Common myeloid progenitor, CD34-positive (primary cell): ENCODE measurements around the gene SETD3.

Experiments used
- CTCF ChIA-PET: fragments of 350-600 bp; sonication (Branson Sonifier 250); formaldehyde crosslinking; loops from one replicate; lab custom pipeline; 2021; ENCODE audit warnings: antibody characterized with exemption; lab: Charles Lee
- POLR2A ChIA-PET: fragments of 350-600 bp; sonication (Branson Sonifier 250); formaldehyde crosslinking; loops from one replicate; lab custom pipeline; 2021; ENCODE audit warnings: antibody characterized with exemption; lab: Charles Lee
- DNase-seq, 3 donors: peaks; one replicate each; pipeline versions ENCODE4 v3.0.0 to v3.0.0-alpha.2; 2013
- H3K27ac ChIP-seq, 2 experiments: 1 replicate in 1 of 2; 2 replicates in 1 of 2; pipeline ENCODE4 v1.7.0; 2013; ENCODE audit warnings: inconsistent platforms in 2 of 2, low read length in 2 of 2, mild to moderate bottlenecking in 2 of 2, low read depth in 1 of 2, moderate library complexity in 1 of 2; ENCODE audit not compliant: severe bottlenecking in 2 of 2, insufficient read depth in 1 of 2, poor library complexity in 1 of 2
- H3K27me3 ChIP-seq, 5 experiments: replicated peaks in 2 of 5; 1 replicate in 3 of 5; 2 replicates in 2 of 5; pipeline versions ENCODE4 v1.6.1 to v1.7.0; 2013; ENCODE audit warnings: low read length in 4 of 5, mild to moderate bottlenecking in 2 of 5, moderate library complexity in 2 of 5, inconsistent platforms in 1 of 5; ENCODE audit not compliant: insufficient read depth in 5 of 5, control insufficient read depth in 4 of 5
- H3K36me3 ChIP-seq, 4 experiments: 1 replicate in 2 of 4; 2 replicates in 2 of 4; pipeline versions ENCODE4 v1.6.1 to v1.7.0; 2013; ENCODE audit warnings: low read length in 3 of 4, control low read depth in 1 of 4, mild to moderate bottlenecking in 1 of 4; ENCODE audit not compliant: control insufficient read depth in 4 of 4, insufficient read depth in 4 of 4
- H3K4me1 ChIP-seq, 4 experiments: 1 replicate in 3 of 4; 2 replicates in 1 of 4; pipeline versions ENCODE4 v1.6.1 to v1.7.1; 2013; ENCODE audit warnings: low read length in 3 of 4, mild to moderate bottlenecking in 3 of 4, control low read depth in 1 of 4, inconsistent platforms in 1 of 4, moderate library complexity in 1 of 4; ENCODE audit not compliant: control insufficient read depth in 4 of 4, insufficient read depth in 4 of 4; ENCODE audit errors: control extremely low read depth in 1 of 4
- H3K4me3 ChIP-seq, 7 experiments: 1 replicate in 4 of 7; 2 replicates in 3 of 7; pipeline versions ENCODE4 v1.5.1 to v1.7.0; 2013; ENCODE audit warnings: mild to moderate bottlenecking in 7 of 7, low read length in 6 of 7, moderate library complexity in 6 of 7, inconsistent platforms in 2 of 7, low read depth in 2 of 7, control low read depth in 1 of 7; ENCODE audit not compliant: insufficient read depth in 4 of 7, control insufficient read depth in 1 of 7; ENCODE audit errors: extremely low read depth in 1 of 7
- H3K9me3 ChIP-seq, 5 experiments: 1 replicate in 4 of 5; 2 replicates in 1 of 5; pipeline versions ENCODE4 v1.6.1 to v1.7.1; 2013; ENCODE audit warnings: low read length in 4 of 5, mild to moderate bottlenecking in 2 of 5, inconsistent platforms in 1 of 5, low read depth in 1 of 5, moderate library complexity in 1 of 5; ENCODE audit not compliant: control insufficient read depth in 4 of 5, insufficient read depth in 2 of 5; ENCODE audit errors: control extremely low read depth in 1 of 5
- WGBS: methylation state at CpG from one replicate; pipeline ENCODE4 v1.1.5; 2013; ENCODE audit not compliant: insufficient coverage; 5-methylcytosine and 5-hydroxymethylcytosine counted together

The SETD3 gene

GRCh38 chr14:99377951-99378350 is 102.7 kb downstream of the SETD3 start:
- POLR2A ChIA-PET = no interaction called here
- DNase-seq = no peak
- 90% methylated on average over 5 of the region's 9 CpGs for WGBS
- Histone ChIP-seq H3K4me3 (no peak overlapping the region), H3K9me3 (no peaks in the 10 kb centered on the region), H3K36me3 (no peaks in the 10 kb centered on the region), H3K4me1 (no peaks in the 10 kb centered on the region), H3K27ac (no peak overlapping the region), H3K27me3 (peaks cover 0 to 19% (median 10%) of the 10 kb centered on the region in 5 experiments)
- CTCF ChIA-PET = interaction anchor here (1.1 to 1.4 kb wide), 2 partner anchors 13 to 15 kb away, joined by 4 read pairs; no protein-coding TSS in a partner anchor

GRCh38 chr14:99374964-99375363 is 105.7 kb downstream of the SETD3 start:
- no peaks in the 10 kb centered on the region for H3K4me1 ChIP-seq
- DNase-seq = no peak
- no peaks in the 10 kb centered on the region for H3K36me3 ChIP-seq
- no peak overlapping the region for H3K27ac ChIP-seq
- ChIA-PET CTCF (interaction anchor here (0.6 kb wide), 1 partner anchor 18 kb away, joined by 3 read pairs; no protein-coding TSS in a partner anchor), POLR2A (no interaction called here)
- WGBS = 93% methylated on average over 6 of the region's 11 CpGs
- H3K9me3 ChIP-seq = no peaks in the 10 kb centered on the region
- H3K4me3 ChIP-seq = no peak overlapping the region
- H3K27me3 ChIP-seq = peaks cover 0 to 7% (median 3%) of the 10 kb centered on the region in 5 experiments

GRCh38 chr14:99363616-99364290 is 116.9 kb downstream of the SETD3 start:
- no peak overlapping the region for H3K4me3 ChIP-seq
- no peak for DNase-seq
- H3K27me3 ChIP-seq = no peaks in the 10 kb centered on the region
- H3K9me3 ChIP-seq = no peaks in the 10 kb centered on the region
- no peaks in the 10 kb centered on the region for H3K36me3 ChIP-seq
- ChIA-PET POLR2A (no interaction called here), CTCF (no interaction called here)
- WGBS = 89% methylated on average over 12 of the region's 16 CpGs
- H3K27ac ChIP-seq = no peak overlapping the region
- no peaks in the 10 kb centered on the region for H3K4me1 ChIP-seq

- no peak overlapping the region for H3K4me3 ChIP-seq
- H3K9me3 ChIP-seq = no peaks in the 10 kb centered on the region
- H3K36me3 ChIP-seq = no peaks in the 10 kb centered on the region
- H3K27me3 ChIP-seq = no peaks in the 10 kb centered on the region
- WGBS = 97% methylated on average over 12 of the region's 12 CpGs
- ChIA-PET CTCF (no interaction called here), POLR2A (no interaction called here)
- no peaks in the 10 kb centered on the region for H3K4me1 ChIP-seq
- no peak for DNase-seq
- no peak overlapping the region for H3K27ac ChIP-seq
Observed at GRCh38 chr14:99363051-99363450, 117.6 kb downstream of the SETD3 start.

GRCh38 chr14:99361596-99362215 is 119.0 kb downstream of the SETD3 start:
- 97% methylated on average over 21 of the region's 21 CpGs for WGBS
- Histone ChIP-seq H3K4me1 (no peaks in the 10 kb centered on the region), H3K27me3 (no peaks in the 10 kb centered on the region), H3K36me3 (no peaks in the 10 kb centered on the region), H3K4me3 (no peak overlapping the region), H3K9me3 (no peaks in the 10 kb centered on the region), H3K27ac (no peak overlapping the region)
- POLR2A ChIA-PET = no interaction called here
- CTCF ChIA-PET = no interaction called here
- DNase-seq = no peak

- POLR2A ChIA-PET = no interaction called here
- no peaks in the 10 kb centered on the region for H3K4me1 ChIP-seq
- CTCF ChIA-PET = no interaction called here
- no peaks in the 10 kb centered on the region for H3K27me3 ChIP-seq
- H3K27ac ChIP-seq = no peak overlapping the region
- 94% methylated on average over 20 of the region's 24 CpGs for WGBS
- no peak for DNase-seq
- H3K4me3 ChIP-seq = no peak overlapping the region
- no peaks in the 10 kb centered on the region for H3K9me3 ChIP-seq
- H3K36me3 ChIP-seq = no peaks in the 10 kb centered on the region
Observed at GRCh38 chr14:99360774-99361595, 119.7 kb downstream of the SETD3 start.

GRCh38 chr14:99359906-99360305 is 120.8 kb downstream of the SETD3 start:
- Histone ChIP-seq H3K27me3 (no peaks in the 10 kb centered on the region), H3K9me3 (no peaks in the 10 kb centered on the region), H3K36me3 (no peaks in the 10 kb centered on the region), H3K27ac (no peak overlapping the region), H3K4me1 (no peaks in the 10 kb centered on the region), H3K4me3 (no peak overlapping the region)
- 100% methylated on average over 2 of the region's 5 CpGs for WGBS
- ChIA-PET CTCF (no interaction called here), POLR2A (no interaction called here)
- DNase-seq = no peak
